NCI-H1417 (cell line): ENCODE results near the gene CCDC32.

ENCODE experiments used
- DNase-seq, 3 experiments: peaks; one replicate each; lab custom pipeline; 2025; lab: John Stamatoyannopoulos, UW

Gene CCDC32

DNA sequence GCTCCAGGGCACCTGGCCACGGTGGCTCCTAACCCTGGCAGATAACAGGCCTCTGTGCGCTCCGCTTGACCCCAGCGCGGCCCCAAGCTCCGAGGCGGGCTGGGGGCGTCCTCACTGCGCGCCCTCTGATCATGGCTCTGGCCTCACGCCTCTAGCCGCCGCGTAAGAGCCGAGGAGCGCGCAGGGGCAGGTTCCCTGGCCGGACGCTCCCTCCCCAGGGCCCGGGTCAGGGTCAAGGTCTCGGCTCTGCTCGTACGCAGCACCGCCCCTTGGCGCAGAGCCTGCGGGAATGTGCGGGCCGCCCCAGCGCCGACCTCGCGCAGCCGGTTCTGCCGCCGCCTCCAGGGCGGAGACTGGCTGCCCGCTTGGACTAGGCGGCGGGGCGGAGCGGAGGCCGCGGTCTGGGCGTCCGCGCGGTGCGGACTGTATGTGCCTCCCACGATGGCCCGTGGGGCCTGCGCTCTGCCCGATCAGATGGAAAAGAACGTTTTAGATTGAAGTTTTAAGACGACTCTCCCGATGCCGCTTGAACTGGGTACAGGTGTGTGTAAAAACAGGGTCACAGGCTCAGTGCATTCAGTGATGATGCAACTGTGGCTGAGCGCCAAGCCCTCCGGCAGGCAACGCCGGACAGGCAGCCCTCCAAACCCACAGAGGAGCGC lies 53.2 kb downstream of the CCDC32 start:
- no peak for DNase-seq

GRCh38 chr15:40511093-40511471 lies 53.8 kb downstream of the CCDC32 start:
- no peak for DNase-seq

DNA sequence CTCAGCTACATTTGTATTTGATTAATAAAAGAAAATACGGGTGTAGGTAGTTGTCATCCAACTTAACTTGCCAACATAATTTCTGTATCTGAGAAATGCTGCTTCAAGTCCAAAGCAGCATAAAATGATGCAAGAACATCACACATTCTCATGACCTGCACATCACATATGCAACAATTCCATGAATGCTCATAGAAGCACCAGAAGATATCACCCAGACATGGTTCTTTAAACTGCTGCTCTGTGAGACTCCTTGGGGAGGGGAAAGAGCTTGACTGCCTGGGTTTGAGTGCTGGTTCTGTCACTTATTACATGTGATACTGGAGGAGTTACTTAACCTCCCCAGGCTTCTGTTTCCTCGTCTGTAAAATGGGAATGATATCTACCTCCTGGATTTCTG lies 54.6 kb downstream of the CCDC32 start:
- DNase-seq: no peak

DNA sequence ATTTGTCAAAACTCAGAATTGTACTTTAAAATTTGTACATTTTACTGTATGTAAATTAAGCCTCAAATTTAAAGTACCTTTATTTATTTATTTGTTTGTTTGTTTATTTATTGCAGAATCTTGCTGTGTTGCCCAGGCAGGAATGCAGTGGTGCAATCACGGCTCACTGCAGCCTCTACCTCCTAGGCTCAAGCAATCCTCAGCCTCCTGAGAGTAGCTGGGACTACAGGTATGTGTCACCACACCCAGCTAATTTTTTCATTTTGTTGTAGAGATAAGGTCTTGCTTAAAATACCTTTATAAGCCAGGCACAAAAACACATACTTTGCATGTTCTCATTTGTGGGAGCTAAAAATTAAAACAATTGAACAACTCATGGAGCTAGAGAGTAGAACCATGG lies 56.6 kb downstream of the CCDC32 start:
- no peak for DNase-seq

DNA sequence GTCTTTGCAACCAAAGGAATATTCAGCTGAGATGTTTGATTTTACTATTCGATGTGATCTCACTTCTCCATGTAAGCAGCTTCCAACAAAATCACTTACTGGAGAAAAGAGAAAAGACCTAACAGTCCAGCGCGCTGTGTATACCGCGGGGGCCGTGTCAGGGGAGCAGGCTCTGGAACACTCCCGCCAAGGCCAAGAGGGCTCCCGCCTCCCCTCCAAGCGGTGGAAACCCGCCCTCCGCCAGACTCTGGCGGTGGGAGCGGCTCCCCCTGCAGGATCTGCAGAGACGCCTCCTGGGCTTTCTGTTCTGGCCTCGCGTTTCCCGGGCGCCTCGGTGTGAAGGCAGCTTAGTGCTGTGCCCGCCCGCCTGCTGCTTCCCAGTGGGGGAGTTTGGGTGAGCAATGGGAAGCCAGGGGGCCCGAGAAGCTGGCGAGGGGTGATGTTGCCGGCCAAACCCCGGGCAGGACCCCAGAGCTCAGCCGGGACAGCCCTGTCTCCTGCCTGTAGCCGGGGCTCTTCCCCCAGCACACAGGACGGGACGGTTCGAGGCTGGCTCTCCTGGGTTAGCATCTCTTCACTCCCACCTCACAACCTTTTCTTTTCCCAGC lies 57.8 kb downstream of the CCDC32 start:
- DNase-seq: peak in 1 of 3 experiments; percentile 46
